Body of pancreas (tissue), 4 donors: Measurements from ENCODE around the gene PKIB. TPM values are rescaled to one million over a fixed set of nuclear protein-coding genes. Genes with fewer than 3 reads are reported as not detected.

ENCODE experiments used
- ATAC-seq: fragments of 150-250 bp; one replicate; pipeline ENCODE4 v1.9.1; 2016
- DNase-seq, 4 donors: peaks; one replicate each; pipeline ENCODE4 v3.0.0-alpha.2; 2019
- H3K27ac ChIP-seq, 4 donors: fragments of 200-600 bp; sonication (generic); 1 replicate in 3 of 4; 2 replicates in 1 of 4; pipeline versions ENCODE4 v1.5.1 to v1.6.1; 2016 to 2019; ENCODE audit warnings: mild to moderate bottlenecking in 1 of 4, mixed read lengths in 1 of 4, moderate library complexity in 1 of 4
- H3K27me3 ChIP-seq, 2 donors: fragments of 200-600 bp; sonication (generic); one replicate each; pipeline ENCODE4 v1.6.0; 2016; ENCODE audit warnings: mild to moderate bottlenecking in 1 of 2
- H3K36me3 ChIP-seq, 2 donors: fragments of 200-600 bp; sonication (generic); replicated peaks in 1 of 2; 2 replicates each; pipeline ENCODE4 v1.5.1; 2016; ENCODE audit warnings: low read depth in 2 of 2; ENCODE audit not compliant: insufficient read depth in 1 of 2
- H3K4me1 ChIP-seq: fragments of 200-600 bp; sonication (generic); one replicate; pipeline ENCODE4 v1.6.0; 2016
- H3K4me3 ChIP-seq, 2 donors: fragments of 200-600 bp; sonication (generic); 1 replicate in 1 of 2; 2 replicates in 1 of 2; pipeline ENCODE4 v1.5.1; 2016 to 2019
- H3K9me3 ChIP-seq, 3 donors: fragments of 200-600 bp; sonication (generic); 1 replicate in 2 of 3; 2 replicates in 1 of 3; pipeline ENCODE4 v1.5.1; 2016
- CTCF ChIP-seq, 7 experiments: fragments of 450-650 bp in 4 of 7; fragments of 200-600 bp in 3 of 7; sonication (generic) in 3 of 7; IDR thresholded peaks; one replicate each; pipeline ENCODE4 v1.5.1; 2016 to 2019; ENCODE audit warnings: antibody characterized with exemption in 7 of 7
- POLR2A ChIP-seq, 3 donors: fragments of 450-650 bp; IDR thresholded peaks; one replicate each; pipeline ENCODE4 v1.6.1; 2016; ENCODE audit warnings: antibody characterized with exemption in 3 of 3, mild to moderate bottlenecking in 2 of 3
- WGBS, 2 donors: methylation state at CpG; one replicate each; pipeline ENCODE4 v1.1.5; 2017; 5-methylcytosine and 5-hydroxymethylcytosine counted together
- intact Hi-C: fragments of 100-400 bp; cut with DNase I; formaldehyde crosslinking; loops from one replicate; pipeline ENCODE4 v1.15.1; 2023
- total RNA-seq, 2 donors: library from RNA; depleted of rRNA; stranded (reverse); fragments of >200 nt; gene quantifications; one replicate each; pipeline ENCODE4 v1.1.0, GENCODE V29; 2016

The PKIB gene
- total RNA-seq, 2 donors from 2014 or later = 13.0 TPM; not detected in 1

- Histone ChIP-seq H3K4me1 (no peaks in the 10 kb centered on the region), H3K27ac (no peak overlapping the region), H3K4me3 (no peak overlapping the region), H3K36me3 (no peaks in the 10 kb centered on the region), H3K27me3 (no peaks in the 10 kb centered on the region), H3K9me3 (no peaks in the 10 kb centered on the region)
- WGBS, 2 donors = 77 to 79% methylated on average over 3 of the region's 3 CpGs
- TF ChIP-seq CTCF (IDR thresholded peaks at IDR 0.05) (no peak), POLR2A (IDR thresholded peaks at IDR 0.05) (no peak)
- ATAC-seq (no peak), DNase-seq (no peak)
- intact Hi-C loops = no loop called here
These were observed 68.6 kb downstream of the PKIB start for GRCh38 chr6:122678841-122679240.

- H3K4me3 ChIP-seq = no peak overlapping the region
- TF ChIP-seq POLR2A (IDR thresholded peaks at IDR 0.05) (no peak), CTCF (IDR thresholded peaks at IDR 0.05) (no peak)
- no peaks in the 10 kb centered on the region for H3K4me1 ChIP-seq
- no peak overlapping the region for H3K27ac ChIP-seq
- no peaks in the 10 kb centered on the region for H3K36me3 ChIP-seq
- H3K9me3 ChIP-seq = no peaks in the 10 kb centered on the region
- 90 to 91% methylated on average over 3 of the region's 3 CpGs for WGBS, 2 donors
- no peak for DNase-seq
- H3K27me3 ChIP-seq = no peaks in the 10 kb centered on the region
- ATAC-seq = no peak
- intact Hi-C loops = no loop called here
These were observed 71.5 kb downstream of the PKIB start for GRCh38 chr6:122681705-122682104.

GRCh38 chr6:122683989-122684651, 73.9 kb downstream of the PKIB start:
- TF ChIP-seq POLR2A (IDR thresholded peaks at IDR 0.05) = no peak
- DNase-seq (peak in 2 of 4 donors; percentile 11 to 33), ATAC-seq (peak; percentile 84)
- Histone ChIP-seq H3K4me1 (no peaks in the 10 kb centered on the region), H3K4me3 (no peak overlapping the region), H3K27me3 (no peaks in the 10 kb centered on the region), H3K36me3 (no peaks in the 10 kb centered on the region), H3K9me3 (no peaks in the 10 kb centered on the region), H3K27ac (peak overlapping the region in 1 of 4 donors; percentile 8)
- intact Hi-C loops = no loop called here
- 31 to 39% methylated on average over 1 of the region's 1 CpG for whole genome bisulfite sequencing, 2 donors

GRCh38 chr6:122692175-122692598, 82.0 kb downstream of the PKIB start:
- H3K27me3 ChIP-seq = no peaks in the 10 kb centered on the region
- H3K9me3 ChIP-seq = no peaks in the 10 kb centered on the region
- intact Hi-C loops = no loop called here
- H3K27ac ChIP-seq = no peak overlapping the region
- H3K4me3 ChIP-seq = no peak overlapping the region
- no peaks in the 10 kb centered on the region for H3K4me1 ChIP-seq
- H3K36me3 ChIP-seq = no peaks in the 10 kb centered on the region
- ATAC-seq (no peak), DNase-seq (no peak)
- TF ChIP-seq POLR2A (IDR thresholded peaks at IDR 0.05) (no peak), CTCF (IDR thresholded peaks at IDR 0.05) (no peak)
- WGBS, 2 donors = 65 to 86% methylated on average over 3 of the region's 3 CpGs

- H3K9me3 ChIP-seq = no peaks in the 10 kb centered on the region
- DNase-seq = no peak
- TF ChIP-seq POLR2A (IDR thresholded peaks at IDR 0.05) (no peak), CTCF (IDR thresholded peaks at IDR 0.05) (no peak)
- no peak for ATAC-seq
- no peaks in the 10 kb centered on the region for H3K36me3 ChIP-seq
- no peak overlapping the region for H3K4me3 ChIP-seq
- H3K4me1 ChIP-seq = no peaks in the 10 kb centered on the region
- no peak overlapping the region for H3K27ac ChIP-seq
- 68 to 80% methylated on average over 4 of the region's 4 CpGs for WGBS, 2 donors
- intact Hi-C loops = no loop called here
- H3K27me3 ChIP-seq = no peaks in the 10 kb centered on the region
These were observed 82.8 kb downstream of the PKIB start for GRCh38 chr6:122692807-122693580.
